ENCODE results near the gene FILIP1L.

GRCh38 chr3:99896482-99896881, 217.8 kb downstream of the FILIP1L start:
- TF ChIP-seq CTCF (conservative IDR thresholded peaks at IDR 0.05; ENCODE audit: low read length), result no peak
- no peak for TF ChIP-seq EZH2phosphoT487 (IDR thresholded peaks at IDR 0.05; ENCODE audit: borderline replicate concordance, low read depth, low read length)
